Activated CD8-positive, alpha-beta T cell treated with anti-CD3 and anti-CD28 coated beads for 36 hours (primary cell): ENCODE results near the gene TIRAP. TPM values are rescaled to one million over a fixed set of nuclear protein-coding genes. Genes with fewer than 3 reads are reported as not detected.
A peak's percentile ranks its signal among the peaks of the same experiment; 100 is the strongest.

ENCODE experiments used
- ATAC-seq: fragments of 200-7000 bp; cut with Tn5 transposase; one replicate; pipeline ENCODE4 v1.10.0; 2021; ENCODE audit warnings: mild to moderate bottlenecking, moderate library complexity
- CTCF ChIA-PET: fragments of 350-600 bp; sonication (Branson Sonifier 250); formaldehyde crosslinking; loops from one replicate; lab custom pipeline; 2021; ENCODE audit warnings: antibody characterized with exemption; lab: Charles Lee
- POLR2A ChIA-PET: fragments of 350-600 bp; sonication (Branson Sonifier 250); formaldehyde crosslinking; loops from one replicate; lab custom pipeline; 2021; ENCODE audit warnings: antibody characterized with exemption; lab: Charles Lee
- DNase-seq: peaks from one replicate; pipeline ENCODE4 v3.0.0-alpha.2; 2020
- H3K27ac Mint-ChIP-seq: one replicate; pipeline ENCODE4 v1.8.0; 2021; ENCODE audit warnings: mild to moderate bottlenecking, mixed read lengths
- H3K27me3 Mint-ChIP-seq: one replicate; pipeline ENCODE4 v1.8.0; 2021; ENCODE audit warnings: mixed read lengths
- H3K36me3 Mint-ChIP-seq: one replicate; pipeline ENCODE4 v1.8.0; 2021; ENCODE audit warnings: low read depth, mixed read lengths
- H3K4me1 Mint-ChIP-seq: one replicate; pipeline ENCODE4 v1.8.0; 2021; ENCODE audit warnings: low read depth, mixed read lengths
- H3K4me3 Mint-ChIP-seq: one replicate; pipeline ENCODE4 v1.8.0; 2021; ENCODE audit warnings: mild to moderate bottlenecking, moderate library complexity, mixed read lengths
- H3K9me3 Mint-ChIP-seq: one replicate; pipeline ENCODE4 v1.8.0; 2021; ENCODE audit warnings: mixed read lengths
- CTCF ChIP-seq: fragments of 200-600 bp; IDR thresholded peaks from one replicate; pipeline ENCODE4 v1.8.0; 2022; ENCODE audit warnings: antibody characterized with exemption, mild to moderate bottlenecking
- intact Hi-C: fragments of 100-400 bp; cut with micrococcal nuclease; formaldehyde crosslinking; loops from one replicate; pipeline ENCODE4 v1.10.0; 2022
- total RNA-seq, 2 experiments: library from RNA; stranded (reverse); gene quantifications; one replicate each; pipeline ENCODE4 v1.2.3, GENCODE V29; 2021

The TIRAP gene
- total RNA-seq, 2 experiments from 2014 or later = 4.6 to 4.9 TPM

- CTCF ChIA-PET = interaction anchor here (0.9 to 2.4 kb wide), 3 partner anchors 9 to 19 kb away, joined by 3 to 6 read pairs (median 5); no protein-coding TSS in a partner anchor
- POLR2A ChIA-PET = interaction anchor here (1.4 to 2.5 kb wide), 2 partner anchors 10 to 28 kb away, joined by 4 to 10 read pairs; no protein-coding TSS in a partner anchor
- intact Hi-C loops = no loop called here
- ATAC-seq (peak; percentile 6), DNase-seq (no peak)
- H3K4me3 Mint-ChIP-seq = no peak overlapping the region
- no peaks in the 10 kb centered on the region for H3K9me3 Mint-ChIP-seq
- no peak for TF ChIP-seq CTCF
- peaks cover 3% of the 10 kb centered on the region for H3K36me3 Mint-ChIP-seq
- H3K4me1 Mint-ChIP-seq = peaks cover 17% of the 10 kb centered on the region
- H3K27me3 Mint-ChIP-seq = no peaks in the 10 kb centered on the region
- peak overlapping the region; percentile 31 for H3K27ac Mint-ChIP-seq
Observed at GRCh38 chr11:126328938-126329643, 46.2 kb downstream of the TIRAP start.

- H3K4me3 Mint-ChIP-seq = no peak overlapping the region
- ATAC-seq = peak; percentile 67
- peaks cover 17% of the 10 kb centered on the region for H3K4me1 Mint-ChIP-seq
- no peaks in the 10 kb centered on the region for H3K27me3 Mint-ChIP-seq
- H3K27ac Mint-ChIP-seq = peak overlapping the region; percentile 60
- peak; percentile 56 for DNase-seq
- TF ChIP-seq CTCF = no peak
- ChIA-PET CTCF (interaction anchor here (0.9 to 2.4 kb wide), 2 partner anchors 8 to 19 kb away, joined by 3 to 6 read pairs; no protein-coding TSS in a partner anchor), POLR2A (interaction anchor here (1.4 to 2.5 kb wide), 3 partner anchors 11 to 27 kb away, joined by 4 to 10 read pairs (median 5); partner anchors contain the start of gene DCPS)
- intact Hi-C loops = no loop called here
- H3K36me3 Mint-ChIP-seq = peaks cover 3% of the 10 kb centered on the region
- no peaks in the 10 kb centered on the region for H3K9me3 Mint-ChIP-seq
Observed at GRCh38 chr11:126329644-126330211, 46.8 kb downstream of the TIRAP start.

- ATAC-seq (no peak), DNase-seq (no peak)
- Mint-ChIP-seq H3K9me3 (no peaks in the 10 kb centered on the region), H3K4me1 (peaks cover 20% of the 10 kb centered on the region), H3K36me3 (peaks cover 4% of the 10 kb centered on the region), H3K27ac (peak overlapping the region; percentile 0), H3K4me3 (no peak overlapping the region), H3K27me3 (no peaks in the 10 kb centered on the region)
- TF ChIP-seq CTCF = no peak
- intact Hi-C loops = no loop called here
- ChIA-PET CTCF (no interaction called here), POLR2A (no interaction called here)
Observed at GRCh38 chr11:126331286-126331685, 48.4 kb downstream of the TIRAP start.

- ATAC-seq (peak; percentile 84), DNase-seq (peak; percentile 35)
- H3K27ac Mint-ChIP-seq = peak overlapping the region; percentile 37
- H3K4me3 Mint-ChIP-seq = no peak overlapping the region
- TF ChIP-seq CTCF = no peak
- H3K36me3 Mint-ChIP-seq = peaks cover 4% of the 10 kb centered on the region
- no peaks in the 10 kb centered on the region for H3K9me3 Mint-ChIP-seq
- CTCF ChIA-PET = no interaction called here
- POLR2A ChIA-PET = interaction anchor here (1.2 kb wide), 1 partner anchor 10 kb away, joined by 3 read pairs; no protein-coding TSS in a partner anchor
- H3K27me3 Mint-ChIP-seq = no peaks in the 10 kb centered on the region
- H3K4me1 Mint-ChIP-seq = peaks cover 20% of the 10 kb centered on the region
- intact Hi-C loops = no loop called here
Observed at GRCh38 chr11:126332221-126332711, 49.4 kb downstream of the TIRAP start.
